ENCODE data around the gene MYO15B. TPM values are rescaled to one million over a fixed set of nuclear protein-coding genes. Genes with fewer than 3 reads are reported as not detected.
A peak's percentile ranks its signal among the peaks of the same experiment; 100 is the strongest.

MYO15B gene
- total and polyA plus RNA-seq, 2 of the 13 experiments (the other 11 are each of a cell fraction or from before 2014, with no cell fraction given), result 2.8 to 8.1 TPM

DNA sequence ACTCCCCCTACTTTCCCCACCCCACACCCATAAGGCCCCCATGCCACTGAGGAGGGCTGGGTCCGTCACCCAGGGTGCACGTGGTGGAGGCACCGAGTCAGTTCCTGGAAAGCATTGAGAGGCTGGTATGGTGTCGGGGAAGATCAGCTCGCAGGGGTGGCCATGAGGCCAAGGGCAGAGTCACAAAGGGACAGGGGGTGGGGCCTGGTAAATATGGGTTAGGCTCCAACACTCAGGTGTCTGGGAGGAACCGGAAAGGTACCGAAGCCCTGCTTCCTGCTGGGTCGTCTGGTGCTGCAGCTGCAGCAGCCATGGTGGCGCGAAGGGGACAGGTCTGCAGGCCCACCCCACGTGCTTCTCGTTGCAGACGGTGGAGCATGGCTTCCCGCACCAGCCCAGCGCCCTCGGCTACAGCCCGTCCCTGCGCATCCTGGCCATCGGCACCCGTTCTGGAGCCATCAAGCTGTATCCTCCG, 31.9 kb upstream of the MYO15B start (continued):
- TF ChIP-seq SOX6 (IDR thresholded peaks at IDR 0.05) (no peak), SOX6 (CRISPR knock-in tag; IDR thresholded peaks at IDR 0.05) (peak; percentile 65; the same call in 1 of the 2 replicates), SP5 (CRISPR knock-in tag; IDR thresholded peaks at IDR 0.05; ENCODE audit: borderline replicate concordance, low read depth) (peak; percentile 63), ZSCAN25 (CRISPR knock-in tag; IDR thresholded peaks at IDR 0.05) (peak; percentile 60), ZBTB7B (CRISPR knock-in tag; IDR thresholded peaks at IDR 0.05) (0 out of 2 replicates have a peak, but pooled peaks have one; percentile 27), MYC (CRISPR knock-in tag; IDR thresholded peaks at IDR 0.05; ENCODE audit: borderline replicate concordance) (peak; percentile 38), IKZF1 (IDR thresholded peaks at IDR 0.05) (no peak), ZFP62 (CRISPR knock-in tag; IDR thresholded peaks at IDR 0.05) (no peak), ZBTB8A (CRISPR knock-in tag; IDR thresholded peaks at IDR 0.05; ENCODE audit: borderline replicate concordance, low read depth) (no peak), SMARCC2 (IDR thresholded peaks at IDR 0.05) (no peak), AGO2 (optimal IDR thresholded peaks at IDR 0.05; ENCODE audit: low read depth, low read length) (peak; percentile 46), BCL6 (CRISPR knock-in tag; IDR thresholded peaks at IDR 0.05) (peak; percentile 100), IRX3 (CRISPR knock-in tag; IDR thresholded peaks at IDR 0.05; ENCODE audit: borderline replicate concordance, low read depth) (no peak), ETV5 (CRISPR knock-in tag; IDR thresholded peaks at IDR 0.05; ENCODE audit: borderline replicate concordance) (peak; percentile 8; the same call in 1 of the 2 replicates)
- TF ChIP-seq, protein P1, sequence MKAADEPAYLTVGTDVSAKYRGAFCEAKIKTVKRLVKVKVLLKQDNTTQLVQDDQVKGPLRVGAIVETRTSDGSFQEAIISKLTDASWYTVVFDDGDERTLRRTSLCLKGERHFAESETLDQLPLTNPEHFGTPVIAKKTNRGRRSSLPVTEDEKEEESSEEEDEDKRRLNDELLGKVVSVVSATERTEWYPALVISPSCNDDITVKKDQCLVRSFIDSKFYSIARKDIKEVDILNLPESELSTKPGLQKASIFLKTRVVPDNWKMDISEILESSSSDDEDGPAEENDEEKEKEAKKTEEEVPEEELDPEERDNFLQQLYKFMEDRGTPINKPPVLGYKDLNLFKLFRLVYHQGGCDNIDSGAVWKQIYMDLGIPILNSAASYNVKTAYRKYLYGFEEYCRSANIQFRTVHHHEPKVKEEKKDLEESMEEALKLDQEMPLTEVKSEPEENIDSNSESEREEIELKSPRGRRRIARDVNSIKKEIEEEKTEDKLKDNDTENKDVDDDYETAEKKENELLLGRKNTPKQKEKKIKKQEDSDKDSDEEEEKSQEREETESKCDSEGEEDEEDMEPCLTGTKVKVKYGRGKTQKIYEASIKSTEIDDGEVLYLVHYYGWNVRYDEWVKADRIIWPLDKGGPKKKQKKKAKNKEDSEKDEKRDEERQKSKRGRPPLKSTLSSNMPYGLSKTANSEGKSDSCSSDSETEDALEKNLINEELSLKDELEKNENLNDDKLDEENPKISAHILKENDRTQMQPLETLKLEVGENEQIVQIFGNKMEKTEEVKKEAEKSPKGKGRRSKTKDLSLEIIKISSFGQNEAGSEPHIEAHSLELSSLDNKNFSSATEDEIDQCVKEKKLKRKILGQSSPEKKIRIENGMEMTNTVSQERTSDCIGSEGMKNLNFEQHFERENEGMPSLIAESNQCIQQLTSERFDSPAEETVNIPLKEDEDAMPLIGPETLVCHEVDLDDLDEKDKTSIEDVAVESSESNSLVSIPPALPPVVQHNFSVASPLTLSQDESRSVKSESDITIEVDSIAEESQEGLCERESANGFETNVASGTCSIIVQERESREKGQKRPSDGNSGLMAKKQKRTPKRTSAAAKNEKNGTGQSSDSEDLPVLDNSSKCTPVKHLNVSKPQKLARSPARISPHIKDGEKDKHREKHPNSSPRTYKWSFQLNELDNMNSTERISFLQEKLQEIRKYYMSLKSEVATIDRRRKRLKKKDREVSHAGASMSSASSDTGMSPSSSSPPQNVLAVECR (CRISPR knock-in tag; IDR thresholded peaks at IDR 0.05; ENCODE audit: borderline replicate concordance), result peak; percentile 37; the same call in 1 of the 2 replicates
- TF ChIP-seq, protein P2, sequence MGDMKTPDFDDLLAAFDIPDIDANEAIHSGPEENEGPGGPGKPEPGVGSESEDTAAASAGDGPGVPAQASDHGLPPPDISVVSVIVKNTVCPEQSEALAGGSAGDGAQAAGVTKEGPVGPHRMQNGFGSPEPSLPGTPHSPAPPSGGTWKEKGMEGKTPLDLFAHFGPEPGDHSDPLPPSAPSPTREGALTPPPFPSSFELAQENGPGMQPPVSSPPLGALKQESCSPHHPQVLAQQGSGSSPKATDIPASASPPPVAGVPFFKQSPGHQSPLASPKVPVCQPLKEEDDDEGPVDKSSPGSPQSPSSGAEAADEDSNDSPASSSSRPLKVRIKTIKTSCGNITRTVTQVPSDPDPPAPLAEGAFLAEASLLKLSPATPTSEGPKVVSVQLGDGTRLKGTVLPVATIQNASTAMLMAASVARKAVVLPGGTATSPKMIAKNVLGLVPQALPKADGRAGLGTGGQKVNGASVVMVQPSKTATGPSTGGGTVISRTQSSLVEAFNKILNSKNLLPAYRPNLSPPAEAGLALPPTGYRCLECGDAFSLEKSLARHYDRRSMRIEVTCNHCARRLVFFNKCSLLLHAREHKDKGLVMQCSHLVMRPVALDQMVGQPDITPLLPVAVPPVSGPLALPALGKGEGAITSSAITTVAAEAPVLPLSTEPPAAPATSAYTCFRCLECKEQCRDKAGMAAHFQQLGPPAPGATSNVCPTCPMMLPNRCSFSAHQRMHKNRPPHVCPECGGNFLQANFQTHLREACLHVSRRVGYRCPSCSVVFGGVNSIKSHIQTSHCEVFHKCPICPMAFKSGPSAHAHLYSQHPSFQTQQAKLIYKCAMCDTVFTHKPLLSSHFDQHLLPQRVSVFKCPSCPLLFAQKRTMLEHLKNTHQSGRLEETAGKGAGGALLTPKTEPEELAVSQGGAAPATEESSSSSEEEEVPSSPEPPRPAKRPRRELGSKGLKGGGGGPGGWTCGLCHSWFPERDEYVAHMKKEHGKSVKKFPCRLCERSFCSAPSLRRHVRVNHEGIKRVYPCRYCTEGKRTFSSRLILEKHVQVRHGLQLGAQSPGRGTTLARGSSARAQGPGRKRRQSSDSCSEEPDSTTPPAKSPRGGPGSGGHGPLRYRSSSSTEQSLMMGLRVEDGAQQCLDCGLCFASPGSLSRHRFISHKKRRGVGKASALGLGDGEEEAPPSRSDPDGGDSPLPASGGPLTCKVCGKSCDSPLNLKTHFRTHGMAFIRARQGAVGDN (CRISPR knock-in tag; IDR thresholded peaks at IDR 0.05), result peak; percentile 72
- TF ChIP-seq, protein P3, sequence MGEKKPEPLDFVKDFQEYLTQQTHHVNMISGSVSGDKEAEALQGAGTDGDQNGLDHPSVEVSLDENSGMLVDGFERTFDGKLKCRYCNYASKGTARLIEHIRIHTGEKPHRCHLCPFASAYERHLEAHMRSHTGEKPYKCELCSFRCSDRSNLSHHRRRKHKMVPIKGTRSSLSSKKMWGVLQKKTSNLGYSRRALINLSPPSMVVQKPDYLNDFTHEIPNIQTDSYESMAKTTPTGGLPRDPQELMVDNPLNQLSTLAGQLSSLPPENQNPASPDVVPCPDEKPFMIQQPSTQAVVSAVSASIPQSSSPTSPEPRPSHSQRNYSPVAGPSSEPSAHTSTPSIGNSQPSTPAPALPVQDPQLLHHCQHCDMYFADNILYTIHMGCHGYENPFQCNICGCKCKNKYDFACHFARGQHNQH (CRISPR knock-in tag; IDR thresholded peaks at IDR 0.05), result no peak
- TF ChIP-seq, protein P4, sequence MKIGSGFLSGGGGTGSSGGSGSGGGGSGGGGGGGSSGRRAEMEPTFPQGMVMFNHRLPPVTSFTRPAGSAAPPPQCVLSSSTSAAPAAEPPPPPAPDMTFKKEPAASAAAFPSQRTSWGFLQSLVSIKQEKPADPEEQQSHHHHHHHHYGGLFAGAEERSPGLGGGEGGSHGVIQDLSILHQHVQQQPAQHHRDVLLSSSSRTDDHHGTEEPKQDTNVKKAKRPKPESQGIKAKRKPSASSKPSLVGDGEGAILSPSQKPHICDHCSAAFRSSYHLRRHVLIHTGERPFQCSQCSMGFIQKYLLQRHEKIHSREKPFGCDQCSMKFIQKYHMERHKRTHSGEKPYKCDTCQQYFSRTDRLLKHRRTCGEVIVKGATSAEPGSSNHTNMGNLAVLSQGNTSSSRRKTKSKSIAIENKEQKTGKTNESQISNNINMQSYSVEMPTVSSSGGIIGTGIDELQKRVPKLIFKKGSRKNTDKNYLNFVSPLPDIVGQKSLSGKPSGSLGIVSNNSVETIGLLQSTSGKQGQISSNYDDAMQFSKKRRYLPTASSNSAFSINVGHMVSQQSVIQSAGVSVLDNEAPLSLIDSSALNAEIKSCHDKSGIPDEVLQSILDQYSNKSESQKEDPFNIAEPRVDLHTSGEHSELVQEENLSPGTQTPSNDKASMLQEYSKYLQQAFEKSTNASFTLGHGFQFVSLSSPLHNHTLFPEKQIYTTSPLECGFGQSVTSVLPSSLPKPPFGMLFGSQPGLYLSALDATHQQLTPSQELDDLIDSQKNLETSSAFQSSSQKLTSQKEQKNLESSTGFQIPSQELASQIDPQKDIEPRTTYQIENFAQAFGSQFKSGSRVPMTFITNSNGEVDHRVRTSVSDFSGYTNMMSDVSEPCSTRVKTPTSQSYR (CRISPR knock-in tag; IDR thresholded peaks at IDR 0.05; ENCODE audit: borderline replicate concordance), result peak; percentile 45; the same call in 1 of the 2 replicates

All from HepG2 (cell line).